Colonic mucosa (tissue), 4 donors: ENCODE measurements around the gene HBP1. TPM values are rescaled to one million over a fixed set of nuclear protein-coding genes. Genes with fewer than 3 reads are reported as not detected.

Source experiments
- DNase-seq: peaks from one replicate; pipeline ENCODE4 v3.0.0-alpha.2; 2020
- H3K27ac ChIP-seq: fragments of 200-600 bp; one replicate; pipeline ENCODE4 v1.8.0; 2021
- H3K27me3 ChIP-seq: fragments of 200-600 bp; one replicate; pipeline ENCODE4 v1.8.0; 2021
- H3K36me3 ChIP-seq: fragments of 200-600 bp; one replicate; pipeline ENCODE4 v1.8.0; 2021
- H3K4me1 ChIP-seq: fragments of 200-600 bp; one replicate; pipeline ENCODE4 v1.8.0; 2021; ENCODE audit warnings: mild to moderate bottlenecking
- H3K4me3 ChIP-seq: fragments of 200-600 bp; one replicate; pipeline ENCODE4 v1.8.0; 2021
- H3K9ac ChIP-seq, 2 donors: one replicate each; pipeline ENCODE4 v1.7.0; 2013; ENCODE audit warnings: control low read depth in 2 of 2, low read depth in 2 of 2, low read length in 2 of 2
- H3K9me3 ChIP-seq: fragments of 200-600 bp; one replicate; pipeline ENCODE4 v1.8.0; 2021
- CTCF ChIP-seq: fragments of 200-600 bp; IDR thresholded peaks from one replicate; pipeline ENCODE4 v1.8.0; 2022; ENCODE audit warnings: antibody characterized with exemption, mild to moderate bottlenecking
- intact Hi-C: fragments of 100-400 bp; cut with DNase I; formaldehyde crosslinking; loops from one replicate; pipeline ENCODE4 v1.14.1; 2022
- total RNA-seq, 2 donors: library from RNA; stranded (reverse); fragmentation: NEBNext Ultra II Directional in 1 of 2; extraction: Animal tissue kit (Norgen Biotek cat#: 25700) in 1 of 2; gene quantifications; one replicate each; pipeline ENCODE4 v1.2.1, GENCODE V29; 2021
- donor health status: healthy.
- donor health status: DM: no; HTN: no; CAD: no.
- donor health status: DM: no; HTN: no; CAD: no.

HBP1 gene
- total RNA-seq, 2 donors from 2014 or later = 25.1 to 78.7 TPM

GRCh38 chr7:107160389-107160788 is 8.4 kb upstream of the HBP1 start:
- no peaks in the 10 kb centered on the region for H3K4me1 ChIP-seq
- H3K9ac ChIP-seq = no peak overlapping the region
- no peak for TF ChIP-seq CTCF
- no peaks in the 10 kb centered on the region for H3K36me3 ChIP-seq
- DNase-seq = no peak
- no peak overlapping the region for H3K27ac ChIP-seq
- H3K9me3 ChIP-seq = no peaks in the 10 kb centered on the region
- H3K4me3 ChIP-seq = no peak overlapping the region
- intact Hi-C loops = no loop called here
- H3K27me3 ChIP-seq = no peaks in the 10 kb centered on the region

GRCh38 chr7:107161415-107161814 is 7.4 kb upstream of the HBP1 start:
- no peak overlapping the region for H3K9ac ChIP-seq
- H3K4me1 ChIP-seq = no peaks in the 10 kb centered on the region
- no peak overlapping the region for H3K27ac ChIP-seq
- intact Hi-C loops = no loop called here
- no peak for DNase-seq
- no peaks in the 10 kb centered on the region for H3K9me3 ChIP-seq
- no peak for TF ChIP-seq CTCF
- H3K4me3 ChIP-seq = no peak overlapping the region
- no peaks in the 10 kb centered on the region for H3K36me3 ChIP-seq
- no peaks in the 10 kb centered on the region for H3K27me3 ChIP-seq

- Histone ChIP-seq H3K27ac (no peak overlapping the region), H3K4me3 (no peak overlapping the region), H3K27me3 (no peaks in the 10 kb centered on the region), H3K4me1 (no peaks in the 10 kb centered on the region), H3K9me3 (no peaks in the 10 kb centered on the region), H3K36me3 (no peaks in the 10 kb centered on the region), H3K9ac (no peak overlapping the region)
- no peak for TF ChIP-seq CTCF
- intact Hi-C loops = no loop called here
- no peak for DNase-seq
These were observed 6.3 kb upstream of the HBP1 start for GRCh38 chr7:107162475-107162874.

DNA sequence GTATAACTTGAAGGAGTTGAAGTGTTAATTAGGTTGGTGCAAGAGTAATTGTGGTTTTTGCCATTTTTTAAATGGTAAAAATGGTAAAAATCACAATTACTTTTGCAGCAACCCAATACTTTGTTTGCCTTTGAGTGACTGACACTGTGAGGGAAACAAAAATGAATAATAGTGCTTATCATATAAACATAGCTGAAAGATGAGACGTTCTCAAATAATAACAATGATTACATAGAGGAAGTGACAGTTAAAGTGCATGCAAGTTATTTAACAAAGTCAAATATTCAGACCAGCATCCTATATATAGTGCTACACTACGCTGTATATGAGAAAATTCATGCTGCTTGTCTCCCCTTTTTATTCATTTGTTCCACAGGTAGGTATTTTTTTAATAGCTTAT is 4.7 kb upstream of the HBP1 start:
- Histone ChIP-seq H3K4me3 (no peak overlapping the region), H3K27me3 (no peaks in the 10 kb centered on the region), H3K4me1 (no peaks in the 10 kb centered on the region), H3K9me3 (no peaks in the 10 kb centered on the region), H3K27ac (no peak overlapping the region), H3K36me3 (no peaks in the 10 kb centered on the region), H3K9ac (no peak overlapping the region)
- no peak for DNase-seq
- no peak for TF ChIP-seq CTCF
- intact Hi-C loops = no loop called here

- Histone ChIP-seq H3K9me3 (no peaks in the 10 kb centered on the region), H3K27ac (no peak overlapping the region), H3K4me3 (no peak overlapping the region), H3K4me1 (no peaks in the 10 kb centered on the region), H3K36me3 (no peaks in the 10 kb centered on the region), H3K9ac (no peak overlapping the region), H3K27me3 (no peaks in the 10 kb centered on the region)
- no peak for DNase-seq
- no peak for TF ChIP-seq CTCF
- intact Hi-C loops = no loop called here
These were observed 3.5 kb upstream of the HBP1 start for GRCh38 chr7:107165341-107165740.
